ENCODE results near the gene SDR42E1. TPM values are rescaled to one million over a fixed set of nuclear protein-coding genes. Genes with fewer than 3 reads are reported as not detected.

The SDR42E1 gene
- total RNA-seq, 1 donor from 2014 or later, result 0.41 TPM

DNA sequence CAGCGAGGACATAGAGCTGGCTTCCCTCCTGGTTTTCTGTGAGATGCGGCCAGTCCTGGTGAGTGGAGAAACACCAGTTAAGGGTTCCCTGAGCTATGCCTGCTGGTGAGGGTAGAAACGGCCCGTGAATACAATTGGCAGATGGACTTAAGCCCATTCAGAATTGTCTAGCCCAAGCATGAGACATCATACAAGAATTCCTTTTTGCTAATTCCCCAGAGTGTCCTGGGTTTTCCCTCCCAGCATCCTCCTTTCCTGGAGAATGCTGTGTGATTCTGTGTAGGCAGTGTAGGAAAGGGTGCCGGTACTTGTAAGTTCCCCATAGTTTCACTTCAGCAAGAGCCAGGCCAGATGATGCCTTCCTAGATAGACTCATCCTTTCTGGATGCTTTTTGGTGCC lies 65.1 kb downstream of the SDR42E1 start:
- FAIRE-seq, result no peak
- DNase-seq (ENCODE audit: low spot score in 2 of 2), result no peak

- DNase-seq (ENCODE audit: low spot score in 2 of 2) (no peak), FAIRE-seq (no peak)
Observed at GRCh38 chr16:81945665-81946064, 65.6 kb downstream of the SDR42E1 start.

- no peak for DNase-seq (ENCODE audit: low spot score in 2 of 2)
- FAIRE-seq, result no peak
Observed at GRCh38 chr16:81942007-81942601, 69.2 kb downstream of the SDR42E1 start.

- DNase-seq (ENCODE audit: low spot score in 2 of 2) (peak in 1 of 2 donors; percentile 48), FAIRE-seq (peak; percentile 8)
Observed at GRCh38 chr16:81940781-81941560, 70.3 kb downstream of the SDR42E1 start.

DNA sequence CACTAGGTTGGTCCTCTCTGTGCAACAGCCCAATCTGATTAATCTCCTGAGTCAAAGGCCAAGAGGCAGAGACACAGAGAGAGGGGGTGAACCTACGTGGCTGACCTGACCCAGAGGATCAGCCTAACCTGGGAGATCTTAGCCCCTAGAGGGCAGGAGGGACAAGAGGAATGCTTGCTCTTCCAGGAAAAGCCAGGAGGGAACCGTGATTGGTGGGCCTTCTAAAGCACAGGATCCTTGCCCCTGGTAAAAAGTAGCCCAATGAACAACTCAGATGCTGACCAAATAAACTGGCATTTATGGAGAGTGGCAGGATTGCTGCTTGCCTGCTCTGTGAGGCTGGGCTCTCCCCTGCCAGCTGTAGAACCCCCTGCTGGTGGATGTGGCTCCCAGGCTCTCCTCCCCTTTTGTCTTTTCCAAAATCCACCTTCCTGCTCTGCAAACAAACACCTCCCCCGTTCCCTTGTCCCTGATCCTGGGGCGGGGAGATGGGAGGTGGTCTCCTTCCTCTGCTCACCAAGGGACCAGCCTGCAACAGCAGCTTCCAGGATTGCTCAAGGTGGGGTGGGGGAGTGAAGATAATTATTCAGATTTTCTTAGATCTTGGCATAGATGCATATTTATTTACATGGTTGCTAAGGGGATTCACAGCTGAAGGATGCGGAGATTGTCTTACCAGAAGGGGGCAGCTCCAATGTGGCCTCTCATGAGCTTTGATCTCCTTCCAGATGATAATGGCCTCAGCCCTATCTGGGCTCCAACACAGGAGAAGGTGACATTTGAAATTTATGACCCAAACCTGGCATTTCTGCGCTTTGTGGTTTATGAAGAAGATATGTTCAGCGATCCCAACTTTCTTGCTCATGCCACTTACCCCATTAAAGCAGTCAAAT lies 71.9 kb downstream of the SDR42E1 start:
- FAIRE-seq, result no peak
- no peak for DNase-seq (ENCODE audit: low spot score in 2 of 2)

Other genes starting within 250 kb of the SDR42E1 start
- gene PLCG2, start 232.2 kb downstream of the SDR42E1 start, total RNA-seq, result 1.2 TPM
- under 0.01 TPM for gene HSD17B2, start 23.8 kb upstream of the SDR42E1 start, total RNA-seq
- gene MPHOSPH6, start 158.8 kb upstream of the SDR42E1 start, total RNA-seq, result 34.6 TPM